Panc1 (cell line): Measurements from ENCODE around the gene POLG2. TPM values are rescaled to one million over a fixed set of nuclear protein-coding genes. Genes with fewer than 3 reads are reported as not detected.

Experiments used
- ATAC-seq: fragments of 200-7000 bp; cut with Tn5 transposase; 2 replicates; pipeline ENCODE4 v1.9.1; 2020; ENCODE audit warnings: mild to moderate bottlenecking, moderate library complexity
- BruUV-seq: library from RNA; stranded (reverse); fragments of 400-500 nt; replicated peaks from 2 replicates; lab custom pipeline; 2021; lab: Mats Ljungman, UMichigan
- CTCF ChIA-PET: fragments of 300-600 bp; sonication (Branson Sonifier 250); formaldehyde crosslinking; loops from one replicate; lab custom pipeline; 2022; ENCODE audit warnings: antibody characterized with exemption; lab: Charles Lee
- POLR2A ChIA-PET: fragments of 300-600 bp; sonication (Branson Sonifier 250); formaldehyde crosslinking; loops from one replicate; lab custom pipeline; 2022; ENCODE audit warnings: antibody characterized with exemption; lab: Charles Lee
- DNase-seq: peaks from one replicate; pipeline ENCODE4 v3.0.0-alpha.2; 2010; ENCODE audit warnings: low read depth, low spot score
- H3K27ac ChIP-seq: 2 replicates; pipeline ENCODE4 v1.5.1; 2011; ENCODE audit warnings: mild to moderate bottlenecking, low read length, inconsistent platforms
- H3K27me3 ChIP-seq: fragments of 200-500 bp; sonication (Bioruptor generic); 2 replicates; pipeline ENCODE4 v1.6.0; 2014; ENCODE audit warnings: low read length, inconsistent platforms; ENCODE audit not compliant: control insufficient read depth, insufficient read depth
- H3K36me3 ChIP-seq: fragments of 200-500 bp; sonication (Bioruptor generic); 2 replicates; pipeline ENCODE4 v1.5.1; 2014; ENCODE audit warnings: inconsistent platforms, mild to moderate bottlenecking, low read length, moderate library complexity; ENCODE audit not compliant: control insufficient read depth, insufficient read depth
- H3K4me1 ChIP-seq: 2 replicates; pipeline ENCODE4 v1.5.1; 2011; ENCODE audit warnings: inconsistent platforms, mild to moderate bottlenecking, low read length, moderate library complexity; ENCODE audit not compliant: control insufficient read depth, insufficient read depth
- H3K4me3 ChIP-seq, 2 experiments: 2 replicates each; pipeline ENCODE4 v1.5.1; 2011 to 2012; ENCODE audit warnings: low read depth in 2 of 2, low read length in 2 of 2, mild to moderate bottlenecking in 2 of 2, inconsistent platforms in 1 of 2, moderate library complexity in 1 of 2
- H3K9me3 ChIP-seq: fragments of 200-500 bp; sonication (Bioruptor generic); 2 replicates; pipeline ENCODE4 v1.5.1; 2014; ENCODE audit warnings: low read depth, mild to moderate bottlenecking, inconsistent platforms, low read length, moderate library complexity; ENCODE audit not compliant: control insufficient read depth, insufficient read depth
- POLR2AphosphoS5 ChIP-seq: IDR thresholded peaks from 2 replicates; pipeline ENCODE4 v1.6.1; 2012; ENCODE audit warnings: mild to moderate bottlenecking, low read depth, low read length, moderate library complexity
- SIN3A ChIP-seq: IDR thresholded peaks from 2 replicates; pipeline ENCODE4 v1.6.1; 2012; ENCODE audit warnings: low read depth, mild to moderate bottlenecking, low read length, moderate library complexity, borderline replicate concordance; ENCODE audit not compliant: insufficient read depth
- TCF7L2 ChIP-seq: IDR thresholded peaks from 2 replicates; pipeline ENCODE4 v1.6.1; 2011; ENCODE audit warnings: mild to moderate bottlenecking, low read depth, low read length, inconsistent platforms
- in situ Hi-C: cut with HindIII; loops from 2 replicates; pipeline ENCODE4 v1.10.0; 2016; ENCODE audit warnings: low sequenced_read_pairs, low pct_unique_long_range_greater_than_20kb
- intact Hi-C: fragments of 100-400 bp; cut with micrococcal nuclease; formaldehyde crosslinking; loops from one replicate; pipeline ENCODE4 v1.10.0; 2022; ENCODE audit not compliant: unreplicated experiment
- total RNA-seq: library from RNA; stranded (reverse); gene quantifications from one replicate; pipeline ENCODE4 v1.2.1, GENCODE V29; 2021; ENCODE audit not compliant: unreplicated experiment
- TF ChIP-seq, protein P1 (sequence below), 2 experiments: IDR thresholded peaks; 2 replicates each; pipeline ENCODE4 v1.6.1; 2011 to 2012; ENCODE audit warnings: low read depth in 2 of 2, control low read depth in 1 of 2, low read length in 1 of 2, mild to moderate bottlenecking in 1 of 2, moderate library complexity in 1 of 2; ENCODE audit not compliant: insufficient read depth in 1 of 2
- TF ChIP-seq, protein P2 (sequence below): fragments of 450-650 bp; IDR thresholded peaks from 2 replicates; pipeline ENCODE4 v1.5.1; 2017; ENCODE audit warnings: mild to moderate bottlenecking

The POLG2 gene
- total RNA-seq, 1 experiment from 2014 or later = 19.6 TPM

DNA sequence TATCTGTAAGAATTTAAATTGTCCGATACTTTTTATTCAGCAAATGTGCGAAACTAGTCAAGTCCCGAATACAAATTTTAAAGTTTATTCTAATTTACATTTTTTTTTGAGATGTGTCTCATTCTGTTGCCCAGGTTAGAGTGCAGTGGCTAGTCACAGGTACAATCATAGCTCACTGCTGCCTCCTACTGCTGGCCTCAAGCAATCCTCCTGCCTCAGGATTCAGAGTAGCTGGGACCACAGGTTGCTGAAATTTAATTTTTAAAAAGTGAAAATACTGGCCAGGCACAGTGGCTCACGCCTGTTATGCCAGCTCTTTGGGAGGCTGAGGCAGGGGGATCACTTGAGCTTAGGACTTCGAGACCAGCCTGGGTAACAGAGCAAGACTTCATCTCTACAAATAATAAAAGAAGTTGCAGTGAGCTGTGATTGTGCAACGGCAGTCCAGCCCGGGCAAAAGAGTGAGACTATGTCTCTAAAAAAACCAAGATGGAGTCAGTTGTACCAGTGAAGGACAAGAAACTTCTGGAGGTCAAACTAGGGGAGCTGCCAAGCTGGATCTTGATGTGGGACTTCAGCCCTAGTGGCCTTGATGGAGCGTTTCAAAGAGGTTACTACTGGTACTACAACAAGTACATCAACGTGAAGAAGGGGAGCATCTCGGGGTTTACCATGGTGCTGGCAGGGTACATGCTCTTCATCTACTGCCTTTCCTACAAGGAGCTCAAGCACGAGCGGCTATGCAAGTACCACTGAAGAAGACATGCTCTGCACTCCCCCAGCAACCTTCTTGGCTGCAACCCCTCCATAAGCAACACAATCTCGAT, 5.6 kb downstream of the POLG2 start:
- CTCF ChIA-PET = interaction anchor here (0.6 to 1.5 kb wide), 6 partner anchors 17 to 245 kb away, joined by 3 to 21 read pairs (median 4); no protein-coding TSS in a partner anchor
- Histone ChIP-seq H3K36me3 (peaks cover 13% of the 10 kb centered on the region), H3K27me3 (no peaks in the 10 kb centered on the region), H3K9me3 (no peaks in the 10 kb centered on the region), H3K27ac (no peak overlapping the region), H3K4me3 (no peak overlapping the region), H3K4me1 (no peaks in the 10 kb centered on the region)
- TF ChIP-seq TCF7L2 = no peak
- TF ChIP-seq POLR2AphosphoS5 = no peak
- no peak for TF ChIP-seq SIN3A
- TF ChIP-seq, protein P1, sequence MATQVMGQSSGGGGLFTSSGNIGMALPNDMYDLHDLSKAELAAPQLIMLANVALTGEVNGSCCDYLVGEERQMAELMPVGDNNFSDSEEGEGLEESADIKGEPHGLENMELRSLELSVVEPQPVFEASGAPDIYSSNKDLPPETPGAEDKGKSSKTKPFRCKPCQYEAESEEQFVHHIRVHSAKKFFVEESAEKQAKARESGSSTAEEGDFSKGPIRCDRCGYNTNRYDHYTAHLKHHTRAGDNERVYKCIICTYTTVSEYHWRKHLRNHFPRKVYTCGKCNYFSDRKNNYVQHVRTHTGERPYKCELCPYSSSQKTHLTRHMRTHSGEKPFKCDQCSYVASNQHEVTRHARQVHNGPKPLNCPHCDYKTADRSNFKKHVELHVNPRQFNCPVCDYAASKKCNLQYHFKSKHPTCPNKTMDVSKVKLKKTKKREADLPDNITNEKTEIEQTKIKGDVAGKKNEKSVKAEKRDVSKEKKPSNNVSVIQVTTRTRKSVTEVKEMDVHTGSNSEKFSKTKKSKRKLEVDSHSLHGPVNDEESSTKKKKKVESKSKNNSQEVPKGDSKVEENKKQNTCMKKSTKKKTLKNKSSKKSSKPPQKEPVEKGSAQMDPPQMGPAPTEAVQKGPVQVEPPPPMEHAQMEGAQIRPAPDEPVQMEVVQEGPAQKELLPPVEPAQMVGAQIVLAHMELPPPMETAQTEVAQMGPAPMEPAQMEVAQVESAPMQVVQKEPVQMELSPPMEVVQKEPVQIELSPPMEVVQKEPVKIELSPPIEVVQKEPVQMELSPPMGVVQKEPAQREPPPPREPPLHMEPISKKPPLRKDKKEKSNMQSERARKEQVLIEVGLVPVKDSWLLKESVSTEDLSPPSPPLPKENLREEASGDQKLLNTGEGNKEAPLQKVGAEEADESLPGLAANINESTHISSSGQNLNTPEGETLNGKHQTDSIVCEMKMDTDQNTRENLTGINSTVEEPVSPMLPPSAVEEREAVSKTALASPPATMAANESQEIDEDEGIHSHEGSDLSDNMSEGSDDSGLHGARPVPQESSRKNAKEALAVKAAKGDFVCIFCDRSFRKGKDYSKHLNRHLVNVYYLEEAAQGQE (IDR thresholded peaks at IDR 0.05; ENCODE audit: insufficient read depth in 1 of 2, low read depth in 2 of 2, low read length in 1 of 2) = no peak
- TF ChIP-seq, protein P2, sequence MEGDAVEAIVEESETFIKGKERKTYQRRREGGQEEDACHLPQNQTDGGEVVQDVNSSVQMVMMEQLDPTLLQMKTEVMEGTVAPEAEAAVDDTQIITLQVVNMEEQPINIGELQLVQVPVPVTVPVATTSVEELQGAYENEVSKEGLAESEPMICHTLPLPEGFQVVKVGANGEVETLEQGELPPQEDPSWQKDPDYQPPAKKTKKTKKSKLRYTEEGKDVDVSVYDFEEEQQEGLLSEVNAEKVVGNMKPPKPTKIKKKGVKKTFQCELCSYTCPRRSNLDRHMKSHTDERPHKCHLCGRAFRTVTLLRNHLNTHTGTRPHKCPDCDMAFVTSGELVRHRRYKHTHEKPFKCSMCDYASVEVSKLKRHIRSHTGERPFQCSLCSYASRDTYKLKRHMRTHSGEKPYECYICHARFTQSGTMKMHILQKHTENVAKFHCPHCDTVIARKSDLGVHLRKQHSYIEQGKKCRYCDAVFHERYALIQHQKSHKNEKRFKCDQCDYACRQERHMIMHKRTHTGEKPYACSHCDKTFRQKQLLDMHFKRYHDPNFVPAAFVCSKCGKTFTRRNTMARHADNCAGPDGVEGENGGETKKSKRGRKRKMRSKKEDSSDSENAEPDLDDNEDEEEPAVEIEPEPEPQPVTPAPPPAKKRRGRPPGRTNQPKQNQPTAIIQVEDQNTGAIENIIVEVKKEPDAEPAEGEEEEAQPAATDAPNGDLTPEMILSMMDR = peak; percentile 75
- POLR2A ChIA-PET = no interaction called here
- no TSS peak for BruUV-seq
- in situ Hi-C loops (no loop called here), intact Hi-C loops (loop anchor here (5.0 kb wide), 1 partner anchor 69 kb away; no protein-coding TSS in a partner anchor)
- DNase-seq = no peak
- peak; percentile 74 for ATAC-seq

DNA sequence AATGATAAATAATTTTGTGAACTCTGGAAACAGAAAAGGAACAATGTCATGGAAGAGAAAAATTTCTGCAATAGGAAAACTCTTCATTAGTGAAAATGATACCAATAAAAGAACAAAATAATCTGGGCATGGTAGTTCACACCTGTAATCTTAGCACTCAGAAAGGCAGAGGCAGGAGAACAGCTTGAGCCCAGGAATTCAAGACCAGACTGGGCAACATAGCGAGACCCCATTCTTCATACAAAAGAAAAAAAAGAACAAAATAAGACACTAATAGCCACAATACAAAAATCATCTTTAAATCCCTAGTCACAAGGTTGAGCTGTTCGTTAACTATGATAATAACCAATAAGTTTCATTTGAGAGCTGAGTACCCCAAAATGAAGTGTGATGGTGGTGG, 8.6 kb downstream of the POLG2 start:
- intact Hi-C loops = no loop called here
- ChIA-PET CTCF (interaction anchor here (0.7 kb wide), 1 partner anchor 336 kb away, joined by 6 read pairs; no protein-coding TSS in a partner anchor), POLR2A (no interaction called here)
- no peak for ATAC-seq
- DNase-seq = no peak
- in situ Hi-C loops = no loop called here
- Histone ChIP-seq H3K36me3 (peaks cover 10% of the 10 kb centered on the region), H3K4me1 (no peaks in the 10 kb centered on the region), H3K4me3 (no peak overlapping the region), H3K9me3 (no peaks in the 10 kb centered on the region), H3K27ac (no peak overlapping the region), H3K27me3 (no peaks in the 10 kb centered on the region)
- TF ChIP-seq, protein P1 (IDR thresholded peaks at IDR 0.05; ENCODE audit: insufficient read depth in 1 of 2, low read depth in 2 of 2, low read length in 1 of 2) = no peak
- TF ChIP-seq POLR2AphosphoS5 = no peak
- TF ChIP-seq, protein P2 = no peak
- TF ChIP-seq SIN3A = no peak
- no peak for TF ChIP-seq TCF7L2
- BruUV-seq = no TSS peak
